ENCODE measurements around the gene RGS10. TPM values are rescaled to one million over a fixed set of nuclear protein-coding genes. Genes with fewer than 3 reads are reported as not detected.

Gene RGS10
- total and polyA plus RNA-seq, 2 of the 8 experiments (the other 6 are each of a cell fraction or from before 2014, with no cell fraction given): 5.5 to 13.1 TPM

DNA sequence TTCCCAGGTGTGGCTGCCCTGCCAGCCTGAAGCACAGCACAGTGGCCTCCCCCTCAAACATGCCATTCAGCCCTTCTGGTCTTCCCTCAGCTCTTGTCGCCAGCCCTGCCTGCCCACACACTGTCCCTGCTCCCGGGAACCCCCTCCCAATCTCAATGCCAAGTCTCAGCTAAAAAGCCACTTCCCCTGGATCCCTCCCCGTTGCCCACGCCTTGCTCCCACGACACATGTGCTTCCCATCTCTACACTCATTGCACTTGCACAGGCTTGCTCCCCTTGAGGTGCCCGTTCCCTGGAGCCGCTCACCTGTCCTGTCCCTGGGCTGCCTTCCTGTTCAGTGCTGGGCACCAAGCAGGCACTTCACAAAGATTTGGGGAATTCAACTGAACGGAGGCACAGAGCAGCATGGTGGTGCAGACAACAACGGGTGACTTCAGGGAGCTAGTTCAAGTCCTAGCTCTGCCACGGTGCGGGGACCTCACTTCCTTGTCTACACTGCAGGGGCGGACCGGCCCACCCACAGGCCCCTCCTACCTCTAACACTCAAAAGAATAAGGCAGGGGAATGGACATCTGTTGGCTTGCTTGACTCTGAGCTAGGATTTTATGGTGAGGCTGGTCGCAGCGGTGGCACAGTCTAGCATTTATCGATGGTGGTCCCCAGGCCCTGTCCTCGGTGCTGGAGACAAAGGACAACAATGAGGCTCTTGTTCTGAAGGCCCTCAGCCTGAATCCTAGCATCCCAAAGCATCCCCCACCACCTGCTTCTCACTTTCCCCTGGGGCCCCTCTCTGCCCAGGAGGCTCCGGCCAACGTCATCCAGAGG lies 18.4 kb downstream of the RGS10 start:
- no peaks in the 10 kb centered on the region for H3K9me3 ChIP-seq (ENCODE audit: insufficient read depth in 2 of 2, low read depth in 1 of 2, low read length in 1 of 2)
- no peak overlapping the region for H2BK120ac ChIP-seq (replicated peaks; ENCODE audit: low read depth, low read length)
- H3K18ac ChIP-seq (ENCODE audit: extremely low read depth, low read length): no peak overlapping the region
- no peak overlapping the region for H2BK5ac ChIP-seq (ENCODE audit: low read depth, low read length)
- H3K23me2 ChIP-seq (ENCODE audit: low read depth, low read length): no peaks in the 10 kb centered on the region
- H3K36me3 ChIP-seq (ENCODE audit: control insufficient read depth in 2 of 4, insufficient read depth in 4 of 4, low read length in 3 of 4): no peaks in the 10 kb centered on the region
- H3K9ac ChIP-seq (replicated peaks in 1 of 4; ENCODE audit: extremely low read depth in 1 of 4, low read depth in 3 of 4, low read length in 3 of 4): no peak overlapping the region
- no peak for DNase-seq (ENCODE audit: low read depth in 1 of 2, low spot score in 2 of 2)
- no peak overlapping the region for H3K56ac ChIP-seq (replicated peaks; ENCODE audit: insufficient read length, low read depth, low read length)
- H3K4me3 ChIP-seq (ENCODE audit: extremely low read depth in 1 of 4, insufficient read depth in 2 of 4, low read depth in 3 of 4, low read length in 4 of 4): no peak overlapping the region
- no peaks in the 10 kb centered on the region for H3K79me2 ChIP-seq (ENCODE audit: control insufficient read depth in 1 of 2, insufficient read depth in 2 of 2, low read length in 2 of 2)
- no peak overlapping the region for H3K27ac ChIP-seq (ENCODE audit: low read depth, low read length)
- no peak overlapping the region for H2BK20ac ChIP-seq (ENCODE audit: low read length)
- no peaks in the 10 kb centered on the region for H4K20me1 ChIP-seq (replicated peaks in 1 of 2; ENCODE audit: control insufficient read depth in 1 of 2, insufficient read depth in 2 of 2, low read length in 2 of 2)
- no peak overlapping the region for H4K91ac ChIP-seq (replicated peaks; ENCODE audit: insufficient read length, low read length)
- 90% methylated on average over 19 of the region's 19 CpGs; no CpG with 5 or more reads in 1 of the 2 experiments for WGBS, 2 experiments (ENCODE audit: extremely low coverage in 1 of 2, insufficient coverage in 1 of 2, insufficient read length in 1 of 2, insufficient replicate concordance in 2 of 2, low coverage in 1 of 2, low lambda C conversion rate in 2 of 2, missing lambda C conversion rate in 1 of 2)
- peaks cover 0 to 2% (median 0%) of the 10 kb centered on the region in 4 experiments; a peak in 2 of 7 replicates for H3K4me1 ChIP-seq (replicated peaks in 1 of 4; ENCODE audit: control insufficient read depth in 3 of 4, insufficient read depth in 4 of 4, low read length in 3 of 4)
- H4K8ac ChIP-seq (ENCODE audit: extremely low read depth, insufficient read depth, low read length): no peak overlapping the region
- no peak overlapping the region for H3K4me2 ChIP-seq (ENCODE audit: insufficient read depth in 1 of 2, low read depth in 2 of 2, low read length in 2 of 2)
- ChIA-PET POLR2A (ENCODE audit: partially characterized antibody) (interaction anchor here (0.6 kb wide), 1 partner anchor 318 kb away, joined by 3 read pairs; no protein-coding TSS in a partner anchor), CTCF (ENCODE audit: partially characterized antibody) (interaction anchor here (0.7 to 1.9 kb wide), 6 partner anchors 11 to 582 kb away, joined by 3 to 6 read pairs (median 3); no protein-coding TSS in a partner anchor)
- H2BK15ac ChIP-seq (ENCODE audit: low read length): no peak overlapping the region
- no peak overlapping the region for H4K5ac ChIP-seq (ENCODE audit: insufficient read length, low read depth, low read length)
- H3K79me1 ChIP-seq (ENCODE audit: low read depth, low read length): no peaks in the 10 kb centered on the region
- H3K27me3 ChIP-seq (replicated peaks in 1 of 4; ENCODE audit: control insufficient read depth in 3 of 4, extremely low read depth in 1 of 4, insufficient read depth in 3 of 4, low read length in 3 of 4): no peaks in the 10 kb centered on the region; a peak in 1 of 7 replicates
- H3K4ac ChIP-seq (replicated peaks; ENCODE audit: insufficient read length, low read depth, low read length): no peak overlapping the region
- no peak overlapping the region for H2BK12ac ChIP-seq (ENCODE audit: low read depth, low read length)
- no peak overlapping the region for H2AFZ ChIP-seq (ENCODE audit: low read length)
- no peak overlapping the region for H2AK5ac ChIP-seq (ENCODE audit: low read depth, low read length)
- no peak for FAIRE-seq
- no peak overlapping the region for H3K14ac ChIP-seq (ENCODE audit: insufficient read length)
- no peak overlapping the region for H3K23ac ChIP-seq (ENCODE audit: insufficient read length)
- TF ChIP-seq KDM1A (IDR thresholded peaks at IDR 0.05; ENCODE audit: borderline replicate concordance, low read length): no peak
- TF ChIP-seq, protein P1, sequence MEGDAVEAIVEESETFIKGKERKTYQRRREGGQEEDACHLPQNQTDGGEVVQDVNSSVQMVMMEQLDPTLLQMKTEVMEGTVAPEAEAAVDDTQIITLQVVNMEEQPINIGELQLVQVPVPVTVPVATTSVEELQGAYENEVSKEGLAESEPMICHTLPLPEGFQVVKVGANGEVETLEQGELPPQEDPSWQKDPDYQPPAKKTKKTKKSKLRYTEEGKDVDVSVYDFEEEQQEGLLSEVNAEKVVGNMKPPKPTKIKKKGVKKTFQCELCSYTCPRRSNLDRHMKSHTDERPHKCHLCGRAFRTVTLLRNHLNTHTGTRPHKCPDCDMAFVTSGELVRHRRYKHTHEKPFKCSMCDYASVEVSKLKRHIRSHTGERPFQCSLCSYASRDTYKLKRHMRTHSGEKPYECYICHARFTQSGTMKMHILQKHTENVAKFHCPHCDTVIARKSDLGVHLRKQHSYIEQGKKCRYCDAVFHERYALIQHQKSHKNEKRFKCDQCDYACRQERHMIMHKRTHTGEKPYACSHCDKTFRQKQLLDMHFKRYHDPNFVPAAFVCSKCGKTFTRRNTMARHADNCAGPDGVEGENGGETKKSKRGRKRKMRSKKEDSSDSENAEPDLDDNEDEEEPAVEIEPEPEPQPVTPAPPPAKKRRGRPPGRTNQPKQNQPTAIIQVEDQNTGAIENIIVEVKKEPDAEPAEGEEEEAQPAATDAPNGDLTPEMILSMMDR (IDR thresholded peaks at IDR 0.05; ENCODE audit: control extremely low read depth in 1 of 3, insufficient read depth in 1 of 3, low read depth in 1 of 3, low read length in 3 of 3): no peak
- TF ChIP-seq TAF7 (optimal IDR thresholded peaks at IDR 0.05; ENCODE audit: borderline replicate concordance, low read depth, low read length): no peak
- TF ChIP-seq BCL11A (IDR thresholded peaks at IDR 0.05; ENCODE audit: low read depth in 2 of 2, low read length in 2 of 2): no peak
- TF ChIP-seq KDM5A (IDR thresholded peaks at IDR 0.05; ENCODE audit: low read length): no peak
- TF ChIP-seq ZNF274 (IDR thresholded peaks at IDR 0.05; ENCODE audit: borderline replicate concordance, extremely low read depth, low read length): no peak
- TF ChIP-seq, protein P2, sequence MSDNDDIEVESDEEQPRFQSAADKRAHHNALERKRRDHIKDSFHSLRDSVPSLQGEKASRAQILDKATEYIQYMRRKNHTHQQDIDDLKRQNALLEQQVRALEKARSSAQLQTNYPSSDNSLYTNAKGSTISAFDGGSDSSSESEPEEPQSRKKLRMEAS (IDR thresholded peaks at IDR 0.05): no peak
- TF ChIP-seq CEBPB (IDR thresholded peaks at IDR 0.05; ENCODE audit: low read depth, low read length): no peak
- no peak for TF ChIP-seq SIN3A (conservative IDR thresholded peaks at IDR 0.05 in 1 of 2, IDR thresholded peaks at IDR 0.05 in 1 of 2; ENCODE audit: low read depth in 1 of 2, low read length in 2 of 2)

Measured in H1 (cell line).